ENCODE data around the gene OPN3. TPM values are rescaled to one million over a fixed set of nuclear protein-coding genes. Genes with fewer than 3 reads are reported as not detected.

Gene OPN3
- total and polyA plus RNA-seq, 2 donors (not counting 3 experiments of a cell fraction or from before 2014, with no cell fraction given), result 16.1 to 23.9 TPM

- TF ChIP-seq POLR2A (IDR thresholded peaks at IDR 0.05; ENCODE audit: low read depth, low read length), result no peak
- TF ChIP-seq FOS (IDR thresholded peaks at IDR 0.05; ENCODE audit: borderline replicate concordance, insufficient read depth, low read length), result no peak
- TF ChIP-seq GATA2 (IDR thresholded peaks at IDR 0.05; ENCODE audit: insufficient read depth, insufficient read length, low read depth, low read length), result no peak
- no peak for TF ChIP-seq MYC (IDR thresholded peaks at IDR 0.05; ENCODE audit: low read depth, low read length)
- TF ChIP-seq JUN (IDR thresholded peaks at IDR 0.05; ENCODE audit: borderline replicate concordance, insufficient read depth, insufficient read length, low read depth), result no peak
- TF ChIP-seq POLR2AphosphoS5 (IDR thresholded peaks at IDR 0.05; ENCODE audit: insufficient read depth, low read depth, low read length), result no peak
- TF ChIP-seq MAX (IDR thresholded peaks at IDR 0.05; ENCODE audit: insufficient read depth, insufficient read length), result no peak
- no peak for TF ChIP-seq EZH2 (IDR thresholded peaks at IDR 0.05; ENCODE audit: borderline replicate concordance, low read depth, low read length, severe bottlenecking)
- TF ChIP-seq CTCF (IDR thresholded peaks at IDR 0.05; ENCODE audit: extremely low read depth in 1 of 2, insufficient read depth in 1 of 2, low read depth in 1 of 2, low read length in 2 of 2), result no peak
- CTCF ChIA-PET, result interaction anchor here (2.1 kb wide), 1 partner anchor 19 kb away, joined by 18 read pairs; no protein-coding TSS in a partner anchor
- Histone ChIP-seq H3K27ac (ENCODE audit: insufficient read depth, low read depth, low read length) (no peak overlapping the region), H3K79me2 (ENCODE audit: control insufficient read depth, insufficient read depth, low read length) (peaks cover 20% of the 10 kb centered on the region), H3K4me1 (ENCODE audit: control insufficient read depth, extremely low read depth, insufficient read depth, low read length) (no peaks in the 10 kb centered on the region), H3K4me2 (ENCODE audit: insufficient read depth, low read length) (no peak overlapping the region), H3K9ac (replicated peaks; ENCODE audit: extremely low read depth, insufficient read depth, low read length) (no peak overlapping the region), H3K9me3 (replicated peaks; ENCODE audit: control insufficient read depth, insufficient read depth, low read length) (no peaks in the 10 kb centered on the region), H3K9me1 (replicated peaks; ENCODE audit: control insufficient read depth, extremely low read depth, insufficient read depth, low read length) (no peaks in the 10 kb centered on the region), H4K20me1 (replicated peaks; ENCODE audit: control insufficient read depth, extremely low read depth, insufficient read depth, low read length) (peaks cover 4% of the 10 kb centered on the region), H2AFZ (ENCODE audit: low read depth, low read length) (no peak overlapping the region), H3K27me3 (ENCODE audit: control insufficient read depth in 2 of 2, insufficient read depth in 2 of 2, low read length in 2 of 2) (no peaks in the 10 kb centered on the region), H3K4me3 (replicated peaks in 1 of 3; ENCODE audit: insufficient read depth in 1 of 3, low read depth in 1 of 3, low read length in 3 of 3) (no peak overlapping the region), H3K36me3 (ENCODE audit: control insufficient read depth in 2 of 2, extremely low read depth in 1 of 2, insufficient read depth in 2 of 2, low read length in 2 of 2) (peaks cover 1 to 5% of the 10 kb centered on the region in 2 experiments)
- no peak for DNase-seq (ENCODE audit: low read depth, low spot score)
- dilution Hi-C loops (cut with MboI; ENCODE audit: extremely low pct_ligation_motif_present, low sequenced_read_pairs), result no loop called here
- intact Hi-C loops (cut with micrococcal nuclease), result loop anchor here (2.0 to 10.0 kb wide), 2 partner anchors 276 to 740 kb away; partner anchors contain the start of gene RGS7
- POLR2A ChIA-PET, result no interaction called here
- BruUV-seq (replicated peaks), result no TSS peak
- no peak for FAIRE-seq
Measured at GRCh38 chr1:241630476-241630875, 9.7 kb downstream of the OPN3 start.
